ENCODE data around the gene USP24.

- TF ChIP-seq ZNF138 (CRISPR knock-in tag; conservative IDR thresholded peaks at IDR 0.05) (no peak), USF2 (CRISPR knock-in tag; IDR thresholded peaks at IDR 0.05) (no peak), CTCF (IDR thresholded peaks at IDR 0.05) (no peak), MAX (CRISPR knock-in tag; IDR thresholded peaks at IDR 0.05) (no peak), ZBTB43 (CRISPR knock-in tag; IDR thresholded peaks at IDR 0.05) (no peak), JUN (CRISPR knock-in tag; IDR thresholded peaks at IDR 0.05) (no peak)
These were observed 148.0 kb downstream of the USP24 start for GRCh38 chr1:55067022-55067778.
